Progenitor cell of endocrine pancreas (in vitro differentiated cells): Measurements from ENCODE around the gene RNFT2. TPM values are rescaled to one million over a fixed set of nuclear protein-coding genes. Genes with fewer than 3 reads are reported as not detected.

Source experiments
- DNase-seq: peaks from one replicate; pipeline ENCODE4 v3.0.0; 2021; ENCODE audit warnings: low spot score; ENCODE audit not compliant: unreplicated experiment
- H3K27ac Mint-ChIP-seq: 2 replicates; pipeline ENCODE4 v1.8.0; 2021; ENCODE audit warnings: mild to moderate bottlenecking, moderate library complexity, mixed read lengths
- H3K27me3 Mint-ChIP-seq: 2 replicates; pipeline ENCODE4 v1.8.0; 2021; ENCODE audit warnings: mixed read lengths
- H3K36me3 Mint-ChIP-seq: 2 replicates; pipeline ENCODE4 v1.8.0; 2022; ENCODE audit warnings: mixed read lengths; ENCODE audit not compliant: insufficient read depth
- H3K4me1 Mint-ChIP-seq: 2 replicates; pipeline ENCODE4 v1.8.0; 2021; ENCODE audit warnings: low read depth, mixed read lengths
- H3K4me3 Mint-ChIP-seq: 2 replicates; pipeline ENCODE4 v1.8.0; 2021; ENCODE audit warnings: low read depth, mild to moderate bottlenecking, moderate library complexity, mixed read lengths
- H3K9me3 Mint-ChIP-seq: 2 replicates; pipeline ENCODE4 v1.8.0; 2021; ENCODE audit warnings: low read depth, mixed read lengths
- total RNA-seq: library from RNA; stranded (reverse); gene quantifications from 2 replicates; pipeline ENCODE4 v1.2.1, GENCODE V29; 2021
- TF ChIP-seq, protein P1 (sequence below): fragments of 200-600 bp; sonication (generic); IDR thresholded peaks from one replicate; pipeline ENCODE4 v1.5.0; 2021; ENCODE audit warnings: antibody characterized with exemption, mild to moderate bottlenecking; ENCODE audit not compliant: unreplicated experiment

RNFT2 gene
- total RNA-seq, 1 donor from 2014 or later, result 32.1 TPM

DNA sequence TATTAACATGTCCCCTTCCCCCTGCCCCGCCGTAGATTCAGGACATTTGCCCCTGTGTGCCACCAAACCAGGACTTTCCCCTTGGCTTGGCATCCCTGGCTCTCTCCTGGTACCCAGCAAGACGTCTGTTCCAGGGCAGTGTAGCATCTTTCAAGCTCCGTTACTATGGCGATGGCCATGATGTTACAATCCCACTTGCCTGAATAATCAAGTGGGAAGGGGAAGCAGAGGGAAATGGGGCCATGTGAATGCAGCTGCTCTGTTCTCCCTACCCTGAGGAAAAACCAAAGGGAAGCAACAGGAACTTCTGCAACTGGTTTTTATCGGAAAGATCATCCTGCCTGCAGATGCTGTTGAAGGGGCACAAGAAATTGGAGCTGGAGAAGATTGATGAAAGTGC lies 114.2 kb downstream of the RNFT2 start:
- Mint-ChIP-seq H3K36me3 (peaks cover 2% of the 10 kb centered on the region), H3K9me3 (no peaks in the 10 kb centered on the region), H3K4me1 (no peaks in the 10 kb centered on the region), H3K4me3 (no peak overlapping the region), H3K27me3 (no peaks in the 10 kb centered on the region), H3K27ac (no peak overlapping the region)
- TF ChIP-seq, protein P1, sequence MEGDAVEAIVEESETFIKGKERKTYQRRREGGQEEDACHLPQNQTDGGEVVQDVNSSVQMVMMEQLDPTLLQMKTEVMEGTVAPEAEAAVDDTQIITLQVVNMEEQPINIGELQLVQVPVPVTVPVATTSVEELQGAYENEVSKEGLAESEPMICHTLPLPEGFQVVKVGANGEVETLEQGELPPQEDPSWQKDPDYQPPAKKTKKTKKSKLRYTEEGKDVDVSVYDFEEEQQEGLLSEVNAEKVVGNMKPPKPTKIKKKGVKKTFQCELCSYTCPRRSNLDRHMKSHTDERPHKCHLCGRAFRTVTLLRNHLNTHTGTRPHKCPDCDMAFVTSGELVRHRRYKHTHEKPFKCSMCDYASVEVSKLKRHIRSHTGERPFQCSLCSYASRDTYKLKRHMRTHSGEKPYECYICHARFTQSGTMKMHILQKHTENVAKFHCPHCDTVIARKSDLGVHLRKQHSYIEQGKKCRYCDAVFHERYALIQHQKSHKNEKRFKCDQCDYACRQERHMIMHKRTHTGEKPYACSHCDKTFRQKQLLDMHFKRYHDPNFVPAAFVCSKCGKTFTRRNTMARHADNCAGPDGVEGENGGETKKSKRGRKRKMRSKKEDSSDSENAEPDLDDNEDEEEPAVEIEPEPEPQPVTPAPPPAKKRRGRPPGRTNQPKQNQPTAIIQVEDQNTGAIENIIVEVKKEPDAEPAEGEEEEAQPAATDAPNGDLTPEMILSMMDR, result no peak
- no peak for DNase-seq

DNA sequence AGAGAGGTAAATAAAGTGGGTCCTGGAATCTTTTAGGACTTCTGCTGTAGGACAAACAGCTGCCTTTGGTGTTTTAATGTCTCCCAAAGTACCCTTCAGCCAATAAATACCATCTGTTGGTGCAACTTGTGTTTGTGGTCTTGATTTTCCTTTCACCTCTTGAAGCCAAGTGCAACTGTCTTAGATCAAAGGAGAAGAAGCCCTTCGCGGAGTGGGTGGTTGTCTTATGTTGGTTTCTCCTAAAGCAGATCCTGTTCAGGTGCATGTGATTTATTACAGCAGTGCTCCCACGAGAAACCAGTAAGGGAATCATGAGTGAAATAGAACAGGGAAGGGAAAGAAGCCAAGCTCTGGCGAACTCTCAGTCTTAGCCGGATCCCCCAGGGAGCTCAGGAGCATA lies 115.4 kb downstream of the RNFT2 start:
- Mint-ChIP-seq H3K36me3 (peaks cover under 1% of the 10 kb centered on the region), H3K4me1 (no peaks in the 10 kb centered on the region), H3K9me3 (no peaks in the 10 kb centered on the region), H3K4me3 (no peak overlapping the region), H3K27me3 (no peaks in the 10 kb centered on the region), H3K27ac (no peak overlapping the region)
- TF ChIP-seq, protein P1, result no peak
- no peak for DNase-seq

DNA sequence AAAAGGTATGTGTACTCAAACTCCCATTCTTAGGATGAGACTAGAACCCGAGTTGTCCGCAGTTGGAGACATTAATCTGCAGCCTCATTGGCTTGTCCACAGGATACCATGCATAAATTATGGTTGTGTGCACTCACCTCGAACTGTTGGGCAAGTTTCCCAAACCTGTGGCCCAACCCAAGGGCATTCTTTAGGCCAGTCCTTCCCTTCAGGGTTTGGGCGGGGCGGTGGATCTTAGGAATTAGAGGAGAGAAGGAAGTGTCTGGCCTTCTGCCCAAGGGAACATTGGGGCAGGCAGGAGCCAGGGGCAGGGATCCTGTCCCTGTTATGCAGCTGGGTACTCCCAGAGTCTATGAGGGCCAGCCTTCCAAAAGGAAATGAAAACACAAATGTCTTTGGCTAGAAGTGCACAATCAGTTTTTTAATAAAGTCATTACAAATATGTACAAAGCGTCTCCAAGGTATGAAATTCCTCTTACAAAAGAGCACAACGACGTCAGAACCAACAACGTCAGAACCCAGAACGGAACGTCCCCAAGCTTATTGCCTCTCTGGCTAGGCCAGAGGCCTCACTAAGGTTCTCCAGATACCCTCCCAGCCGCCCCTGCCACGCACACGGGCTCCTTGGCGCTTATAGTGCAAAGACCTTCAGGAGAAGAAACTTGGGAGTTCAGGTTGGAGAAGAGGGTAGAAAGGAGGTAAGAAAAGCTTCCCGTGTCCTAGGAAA lies 117.8 kb downstream of the RNFT2 start:
- H3K27ac Mint-ChIP-seq, result no peak overlapping the region
- no peaks in the 10 kb centered on the region for H3K4me1 Mint-ChIP-seq
- TF ChIP-seq, protein P1, result no peak
- H3K4me3 Mint-ChIP-seq, result no peak overlapping the region
- H3K9me3 Mint-ChIP-seq, result no peaks in the 10 kb centered on the region
- DNase-seq, result no peak
- no peaks in the 10 kb centered on the region for H3K27me3 Mint-ChIP-seq
- peaks cover 1% of the 10 kb centered on the region for H3K36me3 Mint-ChIP-seq

DNA sequence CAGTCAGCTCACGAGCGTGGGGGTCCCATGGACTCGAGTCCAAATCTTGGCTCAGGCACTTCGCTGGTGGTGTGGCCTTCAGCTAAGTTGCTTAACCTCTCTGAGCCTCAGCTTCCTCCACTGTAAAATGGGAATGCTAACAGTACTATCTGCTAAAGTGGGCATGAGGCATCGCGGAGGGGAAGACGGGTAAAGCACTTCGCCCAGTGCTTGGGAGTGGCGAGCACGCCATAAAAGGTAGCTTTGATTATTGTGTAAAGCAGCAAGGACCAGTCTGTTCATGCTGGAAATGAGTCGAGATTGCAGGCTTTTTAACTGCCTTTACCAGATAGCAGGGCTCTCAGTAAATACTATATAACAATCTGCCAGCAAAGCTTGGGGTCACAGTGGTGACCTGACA lies 118.6 kb downstream of the RNFT2 start:
- Mint-ChIP-seq H3K4me1 (no peaks in the 10 kb centered on the region), H3K36me3 (peaks cover 1% of the 10 kb centered on the region), H3K4me3 (no peak overlapping the region), H3K27me3 (no peaks in the 10 kb centered on the region), H3K9me3 (no peaks in the 10 kb centered on the region), H3K27ac (no peak overlapping the region)
- TF ChIP-seq, protein P1, result no peak
- DNase-seq, result no peak

DNA sequence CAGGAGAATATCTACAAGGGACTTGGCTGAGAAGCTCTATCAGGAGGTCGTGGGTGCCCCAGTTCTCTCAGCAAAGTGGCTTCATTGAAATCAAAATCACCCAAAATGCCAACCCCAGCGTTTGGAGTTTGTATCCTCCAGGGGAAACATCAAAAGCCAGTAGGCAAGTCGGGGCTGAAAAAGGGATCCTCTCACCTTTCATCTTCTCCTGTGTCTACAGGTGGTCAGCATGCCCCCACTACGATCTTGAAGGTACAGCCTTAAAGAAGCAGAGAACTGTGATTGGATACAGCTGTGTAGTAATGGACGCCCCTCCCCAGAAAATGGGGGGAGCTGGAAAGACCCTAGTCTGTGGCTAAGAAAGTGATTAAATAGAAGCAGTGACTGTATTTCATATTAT lies 121.0 kb downstream of the RNFT2 start:
- H3K4me1 Mint-ChIP-seq, result no peaks in the 10 kb centered on the region
- H3K4me3 Mint-ChIP-seq, result no peak overlapping the region

More for the DNA sequence above, 121.0 kb downstream of the RNFT2 start:
- Mint-ChIP-seq H3K27me3 (peaks cover 2% of the 10 kb centered on the region), H3K36me3 (peaks cover 1% of the 10 kb centered on the region), H3K27ac (no peak overlapping the region), H3K9me3 (no peaks in the 10 kb centered on the region)
- TF ChIP-seq, protein P1, result no peak
- no peak for DNase-seq
